Immature natural killer cell (primary cell): ENCODE measurements around the gene ADISSP. TPM values are rescaled to one million over a fixed set of nuclear protein-coding genes. Genes with fewer than 3 reads are reported as not detected.

Experiments used
- DNase-seq, 3 donors: peaks; one replicate each; pipeline ENCODE4 v3.0.0; 2022; ENCODE audit warnings: mixed read lengths in 1 of 3
- H3K27ac Mint-ChIP-seq, 6 donors: one replicate each; pipeline ENCODE4 v1.8.0; 2020; ENCODE audit warnings: mixed read lengths in 6 of 6, mild to moderate bottlenecking in 5 of 6, inconsistent platforms in 4 of 6, moderate library complexity in 3 of 6
- H3K27me3 Mint-ChIP-seq, 3 donors: one replicate each; pipeline ENCODE4 v1.8.0; 2020 to 2021; ENCODE audit warnings: low read depth in 3 of 3, mild to moderate bottlenecking in 3 of 3, mixed read lengths in 3 of 3, moderate library complexity in 3 of 3, inconsistent platforms in 1 of 3
- H3K36me3 Mint-ChIP-seq, 3 donors: one replicate each; pipeline ENCODE4 v1.8.0; 2020; ENCODE audit warnings: mixed read lengths in 3 of 3, inconsistent platforms in 2 of 3, mild to moderate bottlenecking in 2 of 3
- H3K4me1 Mint-ChIP-seq, 2 donors: one replicate each; pipeline ENCODE4 v1.8.0; 2020; ENCODE audit warnings: inconsistent platforms in 2 of 2, mild to moderate bottlenecking in 2 of 2, mixed read lengths in 2 of 2, moderate library complexity in 1 of 2
- H3K4me3 Mint-ChIP-seq, 5 donors: one replicate each; pipeline ENCODE4 v1.8.0; 2020; ENCODE audit warnings: mild to moderate bottlenecking in 5 of 5, mixed read lengths in 5 of 5, inconsistent platforms in 3 of 5, moderate library complexity in 3 of 5
- H3K9me3 Mint-ChIP-seq, 6 donors: one replicate each; pipeline ENCODE4 v1.8.0; 2020; ENCODE audit warnings: mild to moderate bottlenecking in 6 of 6, mixed read lengths in 6 of 6, inconsistent platforms in 4 of 6, moderate library complexity in 3 of 6
- polyA plus RNA-seq, 3 donors: library from polyadenylated mRNA; unstranded; fragments of 300-500 nt; fragmentation: Illumina TruSeq; gene quantifications; one replicate each; pipeline ENCODE4 v1.2.3, GENCODE V29; 2021

The ADISSP gene
- polyA plus RNA-seq, 3 donors from 2014 or later = 16.4 to 27.5 (median 16.6) TPM

DNA sequence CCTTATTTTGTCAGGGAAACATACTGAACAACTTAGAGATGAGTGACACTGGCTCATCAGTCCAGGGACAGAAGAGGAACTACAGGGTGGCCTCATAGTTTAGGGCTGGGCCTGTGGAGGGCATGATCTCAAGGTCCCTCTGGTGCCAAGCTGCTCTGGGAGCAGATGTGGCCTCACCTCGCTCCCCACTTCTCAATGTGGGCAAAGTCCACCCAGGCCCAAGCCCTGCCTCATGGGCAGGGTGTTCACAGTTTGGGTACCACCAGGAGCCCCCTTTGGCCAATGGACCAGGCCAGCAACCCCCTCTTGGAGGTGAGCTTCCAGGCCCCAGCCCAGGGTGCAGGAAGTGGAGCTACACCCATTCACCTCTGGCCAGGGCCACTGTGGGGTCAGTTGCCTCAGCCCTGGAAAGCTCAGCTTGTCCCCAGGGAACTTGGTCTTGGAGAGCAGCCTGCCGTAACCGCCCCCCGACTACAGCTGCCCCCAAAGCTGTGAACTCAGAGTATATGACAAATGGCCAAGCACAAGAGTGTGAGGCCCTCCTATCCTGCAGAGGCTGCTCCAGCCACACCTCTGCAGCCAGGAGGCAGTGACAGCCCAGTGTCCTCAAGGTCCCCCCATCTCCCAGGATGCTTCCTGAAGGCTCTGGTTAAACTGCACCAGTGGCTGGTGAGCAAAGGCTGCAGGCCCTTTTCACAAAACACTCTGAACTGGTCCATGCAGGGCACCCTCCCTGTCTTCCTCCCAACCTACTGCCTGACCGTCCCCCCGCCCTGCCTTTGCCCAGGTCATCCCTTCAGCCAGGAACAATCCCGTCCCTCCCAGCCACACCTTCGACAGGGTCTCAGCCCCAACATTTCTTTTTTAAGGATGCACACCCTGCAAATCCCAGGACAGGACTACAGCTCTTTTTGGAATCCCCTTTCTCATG is 3.6 kb downstream of the ADISSP start:
- Mint-ChIP-seq H3K9me3 (no peaks in the 10 kb centered on the region), H3K27ac (no peak overlapping the region), H3K27me3 (peaks cover 4 to 10% (median 5%) of the 10 kb centered on the region in 3 donors), H3K36me3 (no peaks in the 10 kb centered on the region), H3K4me3 (no peak overlapping the region), H3K4me1 (peaks cover 5 to 8% of the 10 kb centered on the region in 2 donors)
- no peak for DNase-seq

- H3K4me3 Mint-ChIP-seq = no peak overlapping the region
- H3K27ac Mint-ChIP-seq = no peak overlapping the region
- peaks cover 0 to 13% (median 11%) of the 10 kb centered on the region in 3 donors for H3K36me3 Mint-ChIP-seq
These were observed 6.8 kb downstream of the ADISSP start for GRCh38 chr20:3760655-3761348.

GRCh38 chr20:3759884-3760283 is 7.7 kb downstream of the ADISSP start:
- no peak for DNase-seq
- H3K4me1 Mint-ChIP-seq = no peaks in the 10 kb centered on the region
- H3K36me3 Mint-ChIP-seq = peaks cover 0 to 13% (median 11%) of the 10 kb centered on the region in 3 donors
- peak overlapping the region in 1 of 6 donors; percentile 52 for H3K27ac Mint-ChIP-seq
- no peak overlapping the region for H3K4me3 Mint-ChIP-seq
- no peaks in the 10 kb centered on the region for H3K9me3 Mint-ChIP-seq
- peaks cover 0 to 1% (median 0%) of the 10 kb centered on the region in 3 donors for H3K27me3 Mint-ChIP-seq

More at GRCh38 chr20:3760655-3761348, 6.8 kb downstream of the ADISSP start:
- no peaks in the 10 kb centered on the region for H3K4me1 Mint-ChIP-seq
- no peaks in the 10 kb centered on the region for H3K9me3 Mint-ChIP-seq
- H3K27me3 Mint-ChIP-seq = peaks cover 0 to 1% (median 0%) of the 10 kb centered on the region in 3 donors
- DNase-seq = no peak

DNA sequence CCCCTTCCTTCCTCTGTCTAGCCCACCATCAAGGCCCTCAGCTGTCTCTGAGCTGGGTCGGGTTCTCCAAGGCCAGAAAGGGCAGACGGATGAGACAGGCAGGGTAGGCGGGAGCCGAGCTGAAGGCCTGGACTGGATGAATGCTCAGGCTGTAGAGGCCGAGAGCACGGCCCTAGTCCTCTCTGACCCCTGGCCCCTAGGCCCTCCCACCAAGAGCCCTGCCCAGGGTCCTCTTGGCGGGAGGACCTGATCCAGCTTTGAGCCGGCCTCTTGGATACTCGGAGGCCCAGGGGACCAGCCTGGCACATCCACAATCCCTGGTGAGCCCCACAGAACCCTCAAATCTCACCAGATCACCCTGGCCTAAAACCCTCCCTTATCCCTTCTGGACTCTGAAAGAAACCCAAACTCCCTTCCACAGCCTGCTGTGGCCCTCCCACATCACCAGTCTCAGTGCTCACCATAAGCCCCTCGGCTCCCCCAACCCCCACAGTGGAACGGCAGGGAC is 8.2 kb downstream of the ADISSP start:
- Mint-ChIP-seq H3K4me3 (no peak overlapping the region), H3K36me3 (peaks cover 0 to 14% (median 13%) of the 10 kb centered on the region in 3 donors), H3K4me1 (no peaks in the 10 kb centered on the region), H3K9me3 (no peaks in the 10 kb centered on the region), H3K27me3 (no peaks in the 10 kb centered on the region), H3K27ac (peak overlapping the region in 1 of 6 donors; percentile 52)
- no peak for DNase-seq

DNA sequence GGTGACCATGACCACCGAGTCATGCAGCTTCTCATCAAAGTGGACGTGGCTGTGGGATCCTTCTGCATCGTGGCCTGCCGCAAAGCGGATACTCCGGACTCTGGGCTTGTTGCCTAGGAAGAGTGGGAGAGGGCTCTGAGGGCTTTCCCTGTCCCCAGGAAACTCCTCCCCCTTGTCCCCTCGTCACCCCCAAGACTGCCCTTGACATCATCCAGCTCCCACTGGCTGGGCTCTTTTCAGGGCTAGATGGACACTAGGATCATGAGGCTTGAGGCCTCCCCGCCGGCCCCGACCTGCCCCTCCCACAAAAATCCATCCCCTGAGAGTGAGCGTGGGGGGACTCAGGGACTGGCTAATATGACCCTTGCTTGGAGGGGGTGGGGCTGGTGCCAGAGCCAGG is 9.0 kb downstream of the ADISSP start:
- H3K36me3 Mint-ChIP-seq = peaks cover 0 to 14% (median 13%) of the 10 kb centered on the region in 3 donors
- H3K9me3 Mint-ChIP-seq = no peaks in the 10 kb centered on the region
- H3K27me3 Mint-ChIP-seq = no peaks in the 10 kb centered on the region
- H3K4me1 Mint-ChIP-seq = no peaks in the 10 kb centered on the region
- DNase-seq = no peak
- H3K4me3 Mint-ChIP-seq = no peak overlapping the region
- no peak overlapping the region for H3K27ac Mint-ChIP-seq

DNA sequence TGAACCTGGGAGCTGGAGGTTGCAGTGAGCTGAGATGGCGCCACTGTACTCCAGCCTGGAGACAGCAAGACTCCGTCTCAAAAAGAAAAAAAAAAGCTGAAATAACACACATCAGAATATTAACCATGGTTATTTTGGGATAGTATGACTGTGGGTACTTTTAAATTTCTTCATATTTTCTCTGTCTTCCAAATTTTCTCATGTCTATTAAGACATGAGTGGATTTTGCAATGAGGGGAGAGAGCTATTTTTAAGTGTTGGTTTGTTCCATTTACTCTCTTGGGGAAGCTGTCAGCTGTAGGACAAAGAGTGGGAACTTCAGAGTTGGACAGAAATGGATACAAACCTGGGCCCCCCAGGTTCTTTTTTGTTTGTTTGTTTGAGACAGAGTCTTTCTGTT is 10.3 kb downstream of the ADISSP start:
- Mint-ChIP-seq H3K27ac (no peak overlapping the region), H3K4me1 (peaks cover 3 to 4% of the 10 kb centered on the region in 2 donors), H3K9me3 (no peaks in the 10 kb centered on the region), H3K4me3 (no peak overlapping the region), H3K27me3 (peaks cover 0 to 4% (median 0%) of the 10 kb centered on the region in 3 donors), H3K36me3 (peaks cover 0 to 14% (median 13%) of the 10 kb centered on the region in 3 donors)
- DNase-seq = no peak

DNA sequence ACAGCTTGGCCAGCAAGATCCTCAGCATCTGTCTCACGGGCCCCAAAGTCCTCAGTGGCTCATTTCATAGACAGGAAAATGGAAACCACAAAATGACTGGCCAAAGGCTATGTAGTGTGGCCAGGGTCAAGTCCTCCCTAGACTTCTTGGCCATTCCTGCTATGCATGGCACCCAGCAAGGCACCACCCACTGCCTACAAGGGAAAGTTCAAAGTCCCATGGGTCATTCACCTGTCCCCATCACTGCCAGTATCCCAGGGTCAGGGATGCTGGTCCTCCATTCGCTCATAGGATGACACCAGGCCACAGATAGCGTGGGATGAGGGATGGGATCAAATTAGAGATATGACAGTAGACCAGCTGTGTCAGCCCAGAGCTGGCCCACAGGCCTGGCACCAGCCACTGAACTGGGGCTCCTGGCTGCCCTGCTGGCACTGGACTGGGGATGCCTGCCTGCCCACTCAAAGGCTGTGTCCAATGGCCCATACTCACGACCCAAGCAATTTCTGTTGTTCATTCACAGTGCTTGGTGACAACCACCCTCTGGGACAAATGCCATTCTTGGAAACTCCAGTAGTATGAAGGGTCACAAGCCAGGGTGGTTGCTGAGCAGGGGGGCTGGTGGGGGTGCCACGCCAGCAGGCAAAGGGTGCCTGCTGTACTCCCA is 11.6 kb downstream of the ADISSP start:
- Mint-ChIP-seq H3K4me3 (no peak overlapping the region), H3K9me3 (no peaks in the 10 kb centered on the region), H3K36me3 (peaks cover 0 to 14% (median 13%) of the 10 kb centered on the region in 3 donors), H3K4me1 (peaks cover 6 to 7% of the 10 kb centered on the region in 2 donors), H3K27ac (no peak overlapping the region), H3K27me3 (peaks cover 0 to 4% (median 0%) of the 10 kb centered on the region in 3 donors)
- no peak for DNase-seq

DNA sequence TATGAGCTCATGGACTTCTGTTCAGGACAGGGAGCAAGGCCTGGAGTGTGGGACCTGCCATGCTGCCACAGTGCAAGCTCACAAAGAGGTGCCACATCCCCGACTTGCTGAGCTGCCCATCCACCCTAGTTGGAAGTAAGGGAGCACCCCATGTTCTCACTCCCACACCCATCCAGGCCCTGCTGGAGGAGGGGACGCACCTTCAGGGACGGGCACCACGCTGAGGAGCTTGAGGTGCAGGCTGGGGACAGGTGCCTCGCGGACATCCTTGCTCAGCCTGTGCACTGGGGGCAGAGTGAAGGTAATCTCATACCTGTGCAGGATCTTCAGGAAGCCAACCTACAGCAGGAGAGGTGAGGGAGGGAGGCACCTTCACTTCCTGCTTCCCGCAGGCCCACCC is 12.3 kb downstream of the ADISSP start:
- DNase-seq = no peak
- H3K27ac Mint-ChIP-seq = no peak overlapping the region
- H3K4me1 Mint-ChIP-seq = peaks cover 9 to 11% of the 10 kb centered on the region in 2 donors
- H3K36me3 Mint-ChIP-seq = peaks cover 0 to 14% (median 13%) of the 10 kb centered on the region in 3 donors
- H3K9me3 Mint-ChIP-seq = no peaks in the 10 kb centered on the region
- no peak overlapping the region for H3K4me3 Mint-ChIP-seq
- H3K27me3 Mint-ChIP-seq = peaks cover 0 to 4% (median 0%) of the 10 kb centered on the region in 3 donors

- DNase-seq = no peak
- H3K27me3 Mint-ChIP-seq = peaks cover 0 to 4% (median 0%) of the 10 kb centered on the region in 3 donors
- peaks cover 9 to 11% of the 10 kb centered on the region in 2 donors for H3K4me1 Mint-ChIP-seq
- H3K36me3 Mint-ChIP-seq = peaks cover 0 to 14% (median 13%) of the 10 kb centered on the region in 3 donors
- H3K4me3 Mint-ChIP-seq = no peak overlapping the region
- no peaks in the 10 kb centered on the region for H3K9me3 Mint-ChIP-seq
- H3K27ac Mint-ChIP-seq = no peak overlapping the region
These were observed 13.3 kb downstream of the ADISSP start for GRCh38 chr20:3754276-3754630.

DNA sequence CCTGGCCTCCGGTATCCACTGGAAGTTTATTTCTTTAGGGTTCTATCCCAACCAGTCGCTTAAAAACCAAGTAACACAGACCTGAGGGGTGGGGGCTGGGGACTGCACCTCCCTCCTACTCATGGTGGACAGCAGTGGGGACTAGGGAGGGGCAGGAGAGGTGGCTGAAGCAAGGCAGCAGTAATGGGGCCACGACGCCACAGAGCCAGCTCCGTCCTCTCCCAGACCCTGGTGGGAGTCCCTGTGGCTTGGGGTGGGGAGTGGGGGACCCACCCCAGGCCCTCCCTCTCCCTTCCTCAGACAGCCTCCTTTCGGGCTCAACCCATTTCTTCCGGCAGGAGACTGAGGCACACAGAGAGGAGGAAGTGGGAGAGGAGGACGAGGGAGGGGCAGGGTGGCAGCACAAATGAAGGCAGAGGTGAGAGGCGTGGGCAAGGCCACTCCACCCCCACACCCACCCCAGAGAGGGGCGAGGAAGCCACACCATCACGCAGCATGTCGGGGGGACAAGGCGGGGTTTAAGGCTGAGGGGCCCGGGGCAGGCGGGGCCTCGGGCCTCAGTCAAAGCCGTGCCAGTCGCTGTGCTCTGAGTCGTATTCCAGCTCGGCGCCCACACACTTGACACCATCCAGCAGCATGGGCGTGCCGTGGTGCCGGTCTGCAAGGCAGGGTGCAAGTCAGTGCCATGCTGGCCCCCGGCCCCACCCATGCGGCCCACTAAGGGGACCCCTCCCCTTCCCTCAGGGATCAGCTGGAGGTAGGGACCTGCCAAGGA is 13.9 kb downstream of the ADISSP start:
- Mint-ChIP-seq H3K27ac (no peak overlapping the region), H3K4me3 (no peak overlapping the region), H3K27me3 (peaks cover 0 to 4% (median 0%) of the 10 kb centered on the region in 3 donors), H3K9me3 (no peaks in the 10 kb centered on the region), H3K4me1 (peaks cover 9 to 11% of the 10 kb centered on the region in 2 donors), H3K36me3 (peaks cover 0 to 14% (median 13%) of the 10 kb centered on the region in 3 donors)
- DNase-seq = no peak

DNA sequence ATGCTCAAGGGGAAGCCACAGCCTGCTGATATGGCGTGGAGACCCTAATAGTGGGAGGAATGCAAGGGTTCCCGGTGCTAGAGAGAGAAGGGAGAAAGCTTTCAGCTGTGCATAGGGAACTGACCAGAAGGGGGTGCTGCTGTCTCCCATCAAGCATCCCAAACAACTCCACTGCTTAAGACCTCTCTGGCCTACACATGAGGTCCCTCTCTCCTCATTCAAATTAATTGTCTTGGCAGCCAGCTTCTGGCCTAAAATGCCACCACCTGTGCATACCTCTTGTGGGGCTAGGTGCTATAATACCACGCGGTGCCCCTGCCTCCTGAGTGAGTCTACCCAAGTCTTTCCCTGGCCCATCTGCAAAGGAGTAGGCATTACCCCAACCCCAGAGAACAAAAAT is 14.5 kb downstream of the ADISSP start:
- H3K27ac Mint-ChIP-seq = peak overlapping the region in 1 of 6 donors; percentile 62
- H3K9me3 Mint-ChIP-seq = no peaks in the 10 kb centered on the region
- DNase-seq = peak; percentile 42 to 58 (median 54)
- peak overlapping the region in 1 of 5 donors; percentile 18 for H3K4me3 Mint-ChIP-seq
- H3K36me3 Mint-ChIP-seq = peaks cover 0 to 12% (median 11%) of the 10 kb centered on the region in 3 donors
- H3K4me1 Mint-ChIP-seq = peaks cover 9 to 11% of the 10 kb centered on the region in 2 donors
- H3K27me3 Mint-ChIP-seq = peaks cover 0 to 4% (median 1%) of the 10 kb centered on the region in 3 donors

- H3K36me3 Mint-ChIP-seq = peaks cover 0 to 6% (median 6%) of the 10 kb centered on the region in 3 donors
- H3K27me3 Mint-ChIP-seq = peaks cover 1 to 4% (median 2%) of the 10 kb centered on the region in 3 donors
- no peaks in the 10 kb centered on the region for H3K9me3 Mint-ChIP-seq
- H3K4me3 Mint-ChIP-seq = peak overlapping the region in 3 of 5 donors; percentile 54 to 67 (median 60)
- peak overlapping the region in 4 of 6 donors; percentile 9 to 51 (median 34) for H3K27ac Mint-ChIP-seq
- no peak for DNase-seq
- H3K4me1 Mint-ChIP-seq = peaks cover 9 to 11% of the 10 kb centered on the region in 2 donors
These were observed 15.2 kb downstream of the ADISSP start for GRCh38 chr20:3752386-3752759.
